ENCODE data around the gene TBC1D8.

The TBC1D8 gene

DNA sequence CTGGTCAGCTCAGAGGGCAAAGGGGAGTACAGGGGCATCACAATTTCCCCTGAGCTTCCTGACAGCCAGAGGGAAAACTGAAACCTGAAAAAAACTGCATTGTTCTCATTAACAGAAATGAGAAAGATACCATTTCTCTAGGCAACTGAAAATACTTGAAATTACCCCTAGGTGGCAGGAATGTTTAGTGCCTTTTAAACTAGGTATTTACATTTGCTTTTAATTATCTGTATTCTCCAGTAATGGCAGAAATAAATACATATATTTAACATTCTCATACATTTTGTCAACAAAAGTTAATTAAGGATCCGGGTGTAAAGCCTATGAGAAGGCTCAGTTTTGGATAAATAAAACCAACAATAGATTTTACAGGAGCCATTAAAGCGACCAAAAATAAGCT lies 114.6 kb downstream of the TBC1D8 start:
- no peak overlapping the region for H3K27ac ChIP-seq
- TF ChIP-seq ZFX (IDR thresholded peaks at IDR 0.05) = no peak
- TF ChIP-seq, protein P1, sequence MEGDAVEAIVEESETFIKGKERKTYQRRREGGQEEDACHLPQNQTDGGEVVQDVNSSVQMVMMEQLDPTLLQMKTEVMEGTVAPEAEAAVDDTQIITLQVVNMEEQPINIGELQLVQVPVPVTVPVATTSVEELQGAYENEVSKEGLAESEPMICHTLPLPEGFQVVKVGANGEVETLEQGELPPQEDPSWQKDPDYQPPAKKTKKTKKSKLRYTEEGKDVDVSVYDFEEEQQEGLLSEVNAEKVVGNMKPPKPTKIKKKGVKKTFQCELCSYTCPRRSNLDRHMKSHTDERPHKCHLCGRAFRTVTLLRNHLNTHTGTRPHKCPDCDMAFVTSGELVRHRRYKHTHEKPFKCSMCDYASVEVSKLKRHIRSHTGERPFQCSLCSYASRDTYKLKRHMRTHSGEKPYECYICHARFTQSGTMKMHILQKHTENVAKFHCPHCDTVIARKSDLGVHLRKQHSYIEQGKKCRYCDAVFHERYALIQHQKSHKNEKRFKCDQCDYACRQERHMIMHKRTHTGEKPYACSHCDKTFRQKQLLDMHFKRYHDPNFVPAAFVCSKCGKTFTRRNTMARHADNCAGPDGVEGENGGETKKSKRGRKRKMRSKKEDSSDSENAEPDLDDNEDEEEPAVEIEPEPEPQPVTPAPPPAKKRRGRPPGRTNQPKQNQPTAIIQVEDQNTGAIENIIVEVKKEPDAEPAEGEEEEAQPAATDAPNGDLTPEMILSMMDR (conservative IDR thresholded peaks at IDR 0.05) = peak; percentile 75

DNA sequence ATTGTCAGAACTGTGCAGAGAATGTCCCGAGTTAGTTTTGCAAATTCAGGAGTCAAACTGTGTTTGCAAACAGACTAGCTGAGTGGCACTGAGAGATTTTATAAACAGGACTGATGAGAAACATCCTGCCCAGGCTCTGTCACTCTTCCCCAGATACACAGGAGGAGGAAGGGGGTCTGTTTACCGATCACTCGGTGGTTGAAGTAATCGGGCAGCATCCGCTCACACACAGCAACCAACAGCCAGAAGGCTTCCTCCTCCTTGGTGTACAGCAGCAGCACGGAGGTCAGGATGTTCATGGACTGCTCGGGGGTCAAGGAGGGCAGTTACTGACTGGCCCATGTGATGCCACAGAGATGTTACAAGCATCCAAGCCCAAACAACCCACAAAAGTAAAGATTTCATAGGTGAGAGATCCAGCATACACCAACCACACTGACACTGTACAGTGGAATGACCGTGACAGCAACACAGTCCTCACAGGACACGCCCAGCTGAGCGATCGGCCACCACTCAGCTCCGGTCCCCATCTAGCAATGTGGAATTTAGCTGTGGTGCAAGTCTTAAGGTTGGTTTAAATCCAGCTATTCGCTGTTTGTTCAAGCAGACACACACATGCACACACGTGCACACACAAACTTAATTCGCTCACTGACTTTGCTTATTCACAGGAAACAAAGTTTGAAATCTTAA lies 119.0 kb downstream of the TBC1D8 start:
- no peak for TF ChIP-seq ZFX (IDR thresholded peaks at IDR 0.05)
- TF ChIP-seq, protein P1 (conservative IDR thresholded peaks at IDR 0.05) = no peak
- no peak overlapping the region for H3K27ac ChIP-seq

DNA sequence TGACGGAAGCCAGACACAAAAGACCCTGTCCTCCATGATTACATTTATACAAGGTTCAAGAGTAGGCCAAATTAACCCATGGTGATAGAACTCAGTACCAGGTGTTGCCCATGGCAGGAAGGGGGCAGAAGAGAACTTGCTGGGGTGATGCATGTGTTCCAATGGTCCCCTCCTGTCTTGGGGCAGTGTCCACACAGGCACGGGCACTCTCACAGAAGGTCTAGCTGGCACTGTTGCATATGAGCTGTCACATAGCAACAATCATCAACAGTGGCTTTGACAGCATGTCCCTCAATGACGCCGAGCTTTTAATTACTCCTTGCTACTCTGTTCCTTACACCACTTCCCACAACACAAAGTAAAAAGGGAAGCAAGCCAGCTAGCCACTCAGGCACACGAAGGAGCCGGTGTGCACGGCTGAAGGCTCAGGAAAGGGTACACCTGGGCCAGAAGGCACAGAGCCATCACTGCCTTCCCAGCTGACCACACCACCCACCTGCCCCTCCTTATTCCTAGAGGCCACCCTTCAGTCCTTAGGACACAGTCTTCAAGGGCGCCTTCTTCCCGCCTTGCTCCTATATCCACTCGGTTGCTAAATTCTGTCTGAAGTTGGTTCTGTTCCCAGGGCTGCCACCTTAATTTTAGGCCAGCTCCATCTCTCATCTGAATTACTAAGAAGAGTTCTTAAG lies 120.2 kb downstream of the TBC1D8 start:
- TF ChIP-seq ZFX (IDR thresholded peaks at IDR 0.05) = no peak
- TF ChIP-seq, protein P1 (conservative IDR thresholded peaks at IDR 0.05) = no peak

DNA sequence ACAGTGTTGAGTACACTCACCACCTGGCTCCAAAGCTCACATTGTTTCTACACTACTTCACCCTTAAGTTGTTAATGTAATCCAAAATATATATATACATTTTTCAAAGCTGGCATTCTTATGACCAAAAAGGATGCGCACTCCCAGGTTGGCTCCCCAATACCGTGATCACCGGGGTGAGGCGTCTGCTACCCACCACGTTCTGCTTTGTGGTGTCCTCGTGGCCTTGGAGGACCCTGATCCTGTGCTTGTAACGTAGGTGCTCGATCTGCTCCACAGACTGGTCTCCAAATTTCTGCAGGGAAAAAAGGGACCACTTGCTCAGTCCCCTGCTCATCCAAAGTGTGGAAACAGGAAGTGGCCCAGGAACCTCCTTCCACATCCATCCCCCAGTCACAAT lies 123.3 kb downstream of the TBC1D8 start:
- TF ChIP-seq ZFX (IDR thresholded peaks at IDR 0.05) = no peak
- TF ChIP-seq, protein P1 (conservative IDR thresholded peaks at IDR 0.05) = no peak
- no peak overlapping the region for H3K27ac ChIP-seq

More for the DNA sequence above, 120.2 kb downstream of the TBC1D8 start:
- no peak overlapping the region for H3K27ac ChIP-seq

DNA sequence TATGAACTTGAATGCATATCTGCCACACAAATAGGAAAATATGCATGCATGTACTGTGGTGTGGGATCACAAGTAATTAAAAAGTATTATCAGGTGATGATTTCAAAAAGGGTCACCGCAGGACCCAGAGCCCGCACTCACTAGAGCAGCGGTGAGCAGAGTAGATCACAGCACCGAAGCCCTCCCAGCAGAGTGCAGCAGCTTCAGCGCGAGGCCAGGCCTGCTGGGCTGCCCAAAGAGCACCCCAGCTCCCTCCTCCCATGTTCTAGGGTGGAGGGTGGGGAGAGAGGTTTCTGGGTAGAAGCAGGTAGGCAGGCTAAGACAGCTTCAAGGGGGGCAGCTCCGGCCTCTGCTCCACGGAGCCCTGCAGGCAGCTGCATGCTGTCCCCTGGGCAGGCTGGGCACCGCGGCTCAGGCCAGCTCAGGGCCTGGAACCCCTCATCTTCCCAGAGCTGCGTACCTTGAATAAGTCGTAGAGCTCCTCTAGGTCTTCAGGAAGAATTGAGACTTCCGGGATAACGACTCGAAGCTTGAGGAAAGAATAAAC lies 124.2 kb downstream of the TBC1D8 start:
- H3K27ac ChIP-seq = peak overlapping the region; percentile 56; the same call in 1 of the 2 replicates
- TF ChIP-seq, protein P1 (conservative IDR thresholded peaks at IDR 0.05) = no peak
- TF ChIP-seq ZFX (IDR thresholded peaks at IDR 0.05) = no peak

DNA sequence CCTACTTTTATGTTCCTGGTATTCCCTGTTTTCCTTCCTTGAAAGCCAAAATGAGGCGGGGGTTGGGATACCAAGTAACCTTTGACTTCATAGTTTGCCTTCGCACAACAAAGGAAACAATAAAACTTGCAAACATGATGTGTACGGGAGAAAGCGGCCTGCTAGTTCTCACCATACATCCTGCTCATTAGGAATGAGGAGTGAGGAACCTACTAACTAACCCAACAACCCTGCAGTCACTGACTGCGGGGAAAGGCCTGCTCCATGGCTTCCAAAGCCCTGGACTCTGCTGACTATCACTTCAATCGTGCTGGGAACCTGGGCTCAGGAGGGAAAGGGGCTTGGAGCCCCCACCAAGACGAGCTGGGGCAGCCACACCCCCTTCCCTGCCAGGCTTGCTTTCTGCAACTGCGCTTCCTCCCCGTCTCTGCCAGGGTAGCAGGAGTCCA lies 124.9 kb downstream of the TBC1D8 start:
- H3K27ac ChIP-seq = peak overlapping the region; percentile 56
- TF ChIP-seq, protein P1 (conservative IDR thresholded peaks at IDR 0.05) = no peak
- TF ChIP-seq ZFX (IDR thresholded peaks at IDR 0.05) = no peak

DNA sequence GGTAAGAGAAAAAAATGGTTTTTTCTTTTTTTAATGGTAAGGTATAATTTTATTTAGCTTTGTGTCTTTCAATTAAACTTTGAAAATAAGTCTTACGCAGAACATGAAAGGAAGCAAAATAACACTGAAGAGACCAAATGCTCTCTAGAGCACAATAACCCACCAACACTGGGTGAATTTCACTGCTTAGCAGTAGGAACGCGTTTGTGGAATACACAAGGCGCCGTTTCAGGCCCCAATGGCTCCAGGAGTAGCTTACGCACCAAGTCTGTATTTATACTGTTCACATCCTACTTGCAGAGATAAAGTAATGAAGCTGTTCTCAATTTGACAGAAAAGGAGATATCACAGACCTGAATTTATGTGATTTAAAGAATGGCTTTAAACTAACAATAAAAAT lies 125.6 kb downstream of the TBC1D8 start:
- TF ChIP-seq ZFX (IDR thresholded peaks at IDR 0.05) = no peak
- TF ChIP-seq, protein P1 (conservative IDR thresholded peaks at IDR 0.05) = no peak
- peak overlapping the region; percentile 17; the same call in 1 of the 2 replicates for H3K27ac ChIP-seq
